ENCODE data around the gene WDR54. TPM values are rescaled to one million over a fixed set of nuclear protein-coding genes. Genes with fewer than 3 reads are reported as not detected.
"Not testable (repeated sequence)": the region's sequence is repeated elsewhere in the genome, so short reads cannot be mapped to it uniquely, and the experiment has no call there.

Gene WDR54
- total RNA-seq, 2 experiments from 2014 or later: 88.9 to 94.4 TPM

GRCh38 chr2:74415762-74416395 is 5.7 kb upstream of the WDR54 start:
- Mint-ChIP-seq H3K9me3 (no peaks in the 10 kb centered on the region), H3K27me3 (peaks cover 2% of the 10 kb centered on the region), H3K4me3 (peak overlapping the region; percentile 71), H3K36me3 (no peaks in the 10 kb centered on the region), H3K27ac (peak overlapping the region; percentile 31), H3K4me1 (peaks cover 19% of the 10 kb centered on the region)
- ATAC-seq (ENCODE audit: low read depth): no peak
- no peak for DNase-seq
- POLR2A ChIA-PET: interaction anchor here (0.7 to 1.8 kb wide), 2 partner anchors 42 to 635 kb away, joined by 3 to 7 read pairs; partner anchors contain the start of gene WBP1

GRCh38 chr2:74416778-74417177 is 4.8 kb upstream of the WDR54 start:
- Mint-ChIP-seq H3K36me3 (no peaks in the 10 kb centered on the region), H3K4me1 (peaks cover 20% of the 10 kb centered on the region), H3K9me3 (no peaks in the 10 kb centered on the region), H3K27me3 (peaks cover 2% of the 10 kb centered on the region), H3K4me3 (no peak overlapping the region), H3K27ac (peak overlapping the region; percentile 56)
- ATAC-seq (ENCODE audit: low read depth) (no peak), DNase-seq (no peak)
- POLR2A ChIA-PET: interaction anchor here (1.8 kb wide), 1 partner anchor 42 kb away, joined by 7 read pairs; the partner anchor contains the start of gene WBP1

- Mint-ChIP-seq H3K4me1 (peaks cover 20% of the 10 kb centered on the region), H3K27ac (peak overlapping the region; percentile 56), H3K4me3 (no peak overlapping the region), H3K9me3 (no peaks in the 10 kb centered on the region), H3K27me3 (peaks cover 2% of the 10 kb centered on the region), H3K36me3 (no peaks in the 10 kb centered on the region)
- POLR2A ChIA-PET: no interaction called here
- DNase-seq (no peak), ATAC-seq (ENCODE audit: low read depth) (no peak)
Observed at GRCh38 chr2:74417197-74417596, 4.3 kb upstream of the WDR54 start.

GRCh38 chr2:74417763-74418162 is 3.8 kb upstream of the WDR54 start:
- Mint-ChIP-seq H3K4me1 (peaks cover 22% of the 10 kb centered on the region), H3K27me3 (peaks cover 2% of the 10 kb centered on the region), H3K4me3 (no peak overlapping the region), H3K27ac (no peak overlapping the region), H3K36me3 (no peaks in the 10 kb centered on the region), H3K9me3 (no peaks in the 10 kb centered on the region)
- no peak for DNase-seq
- POLR2A ChIA-PET: interaction anchor here (1.5 kb wide), 1 partner anchor 48 kb away, joined by 6 read pairs; the partner anchor contains the start of gene MOGS
- ATAC-seq (ENCODE audit: low read depth): no peak

- H3K4me3 Mint-ChIP-seq: no peak overlapping the region
- no peak for ATAC-seq (ENCODE audit: low read depth)
Observed at GRCh38 chr2:74418312-74418711, 3.2 kb upstream of the WDR54 start.

GRCh38 chr2:74419345-74419744 is 2.2 kb upstream of the WDR54 start:
- peaks cover 2% of the 10 kb centered on the region for H3K27me3 Mint-ChIP-seq
- no peak for ATAC-seq (ENCODE audit: low read depth)
- peaks cover 27% of the 10 kb centered on the region for H3K4me1 Mint-ChIP-seq
- H3K9me3 Mint-ChIP-seq: no peaks in the 10 kb centered on the region
- H3K27ac Mint-ChIP-seq: no peak overlapping the region
- H3K4me3 Mint-ChIP-seq: no peak overlapping the region
- POLR2A ChIA-PET: interaction anchor here (1.5 to 4.1 kb wide), 2 partner anchors 37 to 46 kb away, joined by 6 to 58 read pairs; partner anchors contain the start of genes INO80B, MOGS and WBP1
- H3K36me3 Mint-ChIP-seq: peaks cover 5% of the 10 kb centered on the region
- DNase-seq: no peak

More at GRCh38 chr2:74418312-74418711, 3.2 kb upstream of the WDR54 start:
- peaks cover 2% of the 10 kb centered on the region for H3K27me3 Mint-ChIP-seq
- peaks cover under 1% of the 10 kb centered on the region for H3K36me3 Mint-ChIP-seq
- H3K27ac Mint-ChIP-seq: no peak overlapping the region
- no peak for DNase-seq
- H3K4me1 Mint-ChIP-seq: peaks cover 25% of the 10 kb centered on the region
- H3K9me3 Mint-ChIP-seq: no peaks in the 10 kb centered on the region
- POLR2A ChIA-PET: interaction anchor here (0.7 to 1.5 kb wide), 2 partner anchors 47 to 87 kb away, joined by 3 to 6 read pairs; partner anchors contain the start of gene MOGS

- DNase-seq (no peak), ATAC-seq (ENCODE audit: low read depth) (no peak)
- Mint-ChIP-seq H3K4me1 (peaks cover 26% of the 10 kb centered on the region), H3K27me3 (no peaks in the 10 kb centered on the region), H3K36me3 (peaks cover 9% of the 10 kb centered on the region), H3K9me3 (no peaks in the 10 kb centered on the region), H3K4me3 (peak overlapping the region; percentile 32), H3K27ac (peak overlapping the region; percentile 69)
- POLR2A ChIA-PET: interaction anchor here (0.7 to 4.1 kb wide), 3 partner anchors 20 to 169 kb away, joined by 3 to 58 read pairs (median 4); partner anchors contain the start of genes INO80B and WBP1
Observed at GRCh38 chr2:74420006-74420405, 1.5 kb upstream of the WDR54 start.

- H3K36me3 Mint-ChIP-seq: peaks cover 11% of the 10 kb centered on the region
- ATAC-seq (ENCODE audit: low read depth): not testable (repeated sequence)
Observed at GRCh38 chr2:74420443-74421103, 957 bp upstream of the WDR54 start.

GRCh38 chr2:74423231-74424095 is 1.9 kb downstream of the WDR54 start:
- Mint-ChIP-seq H3K27me3 (no peaks in the 10 kb centered on the region), H3K27ac (peak overlapping the region; percentile 99), H3K36me3 (peaks cover 14% of the 10 kb centered on the region), H3K4me1 (peaks cover 19% of the 10 kb centered on the region), H3K4me3 (peak overlapping the region; percentile 99), H3K9me3 (no peaks in the 10 kb centered on the region)
- DNase-seq (no peak), ATAC-seq (ENCODE audit: low read depth) (no peak)
- POLR2A ChIA-PET: interaction anchor here (1.2 to 4.1 kb wide), 2 partner anchors 33 to 107 kb away, joined by 3 to 58 read pairs; partner anchors contain the start of genes INO80B and WBP1

More at GRCh38 chr2:74420443-74421103, 957 bp upstream of the WDR54 start:
- peak overlapping the region; percentile 99 for H3K4me3 Mint-ChIP-seq
- not testable (repeated sequence) for H3K27me3 Mint-ChIP-seq, H3K9me3 Mint-ChIP-seq, DNase-seq
- H3K4me1 Mint-ChIP-seq: peaks cover 24% of the 10 kb centered on the region
- POLR2A ChIA-PET: interaction anchor here (0.7 to 4.1 kb wide), 18 partner anchors 8 to 592 kb away, joined by 3 to 58 read pairs (median 5); partner anchors contain the start of genes CCDC142, INO80B, MOB1A and MOGS
- H3K27ac Mint-ChIP-seq: peak overlapping the region; percentile 80

GRCh38 chr2:74424139-74424992 is 2.8 kb downstream of the WDR54 start:
- DNase-seq (no peak), ATAC-seq (ENCODE audit: low read depth) (no peak)
- Mint-ChIP-seq H3K4me1 (peaks cover 19% of the 10 kb centered on the region), H3K27me3 (no peaks in the 10 kb centered on the region), H3K4me3 (no peak overlapping the region), H3K27ac (no peak overlapping the region), H3K36me3 (peaks cover 14% of the 10 kb centered on the region), H3K9me3 (no peaks in the 10 kb centered on the region)
- POLR2A ChIA-PET: interaction anchor here (1.7 kb wide), 1 partner anchor 31 kb away, joined by 5 read pairs; the partner anchor contains the start of gene INO80B

GRCh38 chr2:74424995-74425406 is 3.5 kb downstream of the WDR54 start:
- Mint-ChIP-seq H3K27me3 (no peaks in the 10 kb centered on the region), H3K36me3 (peaks cover 14% of the 10 kb centered on the region), H3K4me1 (peaks cover 19% of the 10 kb centered on the region), H3K27ac (no peak overlapping the region), H3K4me3 (no peak overlapping the region), H3K9me3 (no peaks in the 10 kb centered on the region)
- ATAC-seq (ENCODE audit: low read depth) (no peak), DNase-seq (no peak)
- POLR2A ChIA-PET: interaction anchor here (0.5 to 1.7 kb wide), 2 partner anchors 30 to 88 kb away, joined by 3 to 5 read pairs; partner anchors contain the start of gene INO80B

GRCh38 chr2:74425523-74425922 is 4.0 kb downstream of the WDR54 start:
- no peaks in the 10 kb centered on the region for H3K27me3 Mint-ChIP-seq
- no peak for DNase-seq
- no peaks in the 10 kb centered on the region for H3K9me3 Mint-ChIP-seq
- peaks cover 14% of the 10 kb centered on the region for H3K4me1 Mint-ChIP-seq
- no peak overlapping the region for H3K27ac Mint-ChIP-seq
- no peak overlapping the region for H3K4me3 Mint-ChIP-seq
- POLR2A ChIA-PET: interaction anchor here (0.5 to 1.7 kb wide), 2 partner anchors 29 to 88 kb away, joined by 3 to 5 read pairs; partner anchors contain the start of gene INO80B
- ATAC-seq (ENCODE audit: low read depth): no peak
- peaks cover 14% of the 10 kb centered on the region for H3K36me3 Mint-ChIP-seq

Measured in activated naive CD8-positive, alpha-beta T cell treated with anti-CD3 and anti-CD28 coated beads, Interleukin-2, amount 10 ng/mL, durations not matched to agents 7 days and 5 days (primary cell).